MM.1S (cell line): ENCODE data around the gene AFG1L.

Source experiments
- DNase-seq: peaks from one replicate; pipeline ENCODE4 v3.0.0-alpha.2; 2015
- H2AFZ ChIP-seq: fragments of 300-600 bp; sonication (generic); 2 replicates; pipeline ENCODE4 v1.6.0; 2016; ENCODE audit warnings: antibody characterized with exemption, low read length
- H3F3A ChIP-seq: fragments of 300-600 bp; sonication (generic); 2 replicates; pipeline ENCODE4 v1.6.1; 2016; ENCODE audit warnings: mild to moderate bottlenecking, antibody characterized with exemption, low read length, moderate library complexity, mixed read lengths; ENCODE audit not compliant: insufficient read depth
- H3K27ac ChIP-seq: fragments of 300-600 bp; sonication (generic); 2 replicates; pipeline ENCODE4 v1.5.1; 2016; ENCODE audit warnings: mild to moderate bottlenecking, low read length
- H3K27me3 ChIP-seq: fragments of 300-600 bp; sonication (generic); replicated peaks from 2 replicates; pipeline ENCODE4 v1.6.0; 2016; ENCODE audit warnings: low read length; ENCODE audit not compliant: insufficient read depth
- H3K36me3 ChIP-seq: fragments of 300-600 bp; sonication (generic); replicated peaks from 2 replicates; pipeline ENCODE4 v1.6.1; 2016; ENCODE audit warnings: mild to moderate bottlenecking, low read length, mixed read lengths; ENCODE audit not compliant: insufficient read depth
- H3K4me1 ChIP-seq: fragments of 300-600 bp; sonication (generic); 2 replicates; pipeline ENCODE4 v1.6.1; 2016; ENCODE audit warnings: low read length, mixed read lengths
- H3K4me2 ChIP-seq: fragments of 300-600 bp; sonication (generic); 2 replicates; pipeline ENCODE4 v1.6.0; 2016; ENCODE audit warnings: low read depth, low read length
- H3K4me3 ChIP-seq: fragments of 300-600 bp; sonication (generic); 2 replicates; pipeline ENCODE4 v1.5.1; 2016; ENCODE audit warnings: low read length, mixed read lengths
- H3K79me2 ChIP-seq: fragments of 300-600 bp; sonication (generic); 2 replicates; pipeline ENCODE4 v1.6.1; 2016; ENCODE audit warnings: mixed run types, low read length, mixed read lengths
- H3K9ac ChIP-seq: fragments of 300-600 bp; sonication (generic); 2 replicates; pipeline ENCODE4 v1.6.1; 2016; ENCODE audit warnings: low read length, mixed read lengths
- H3K9me2 ChIP-seq: fragments of 300-600 bp; sonication (generic); replicated peaks from 2 replicates; pipeline ENCODE4 v1.6.1; 2016; ENCODE audit warnings: mild to moderate bottlenecking, low read length, mixed read lengths; ENCODE audit not compliant: insufficient read depth
- H3K9me3 ChIP-seq: fragments of 300-600 bp; sonication (generic); replicated peaks from 2 replicates; pipeline ENCODE4 v1.6.1; 2016; ENCODE audit warnings: mild to moderate bottlenecking, low read length, mixed read lengths; ENCODE audit not compliant: insufficient read depth
- H4K20me1 ChIP-seq: fragments of 300-600 bp; sonication (generic); 2 replicates; pipeline ENCODE4 v1.6.1; 2016; ENCODE audit warnings: mild to moderate bottlenecking, low read length, moderate library complexity, mixed read lengths; ENCODE audit not compliant: insufficient read depth
- EZH2 ChIP-seq: fragments of 300-600 bp; sonication (generic); optimal IDR thresholded peaks from 2 replicates; pipeline ENCODE3; 2017; ENCODE audit warnings: low read depth, mild to moderate bottlenecking, antibody characterized with exemption, low read length, mixed read lengths
- EZH2phosphoT487 ChIP-seq: fragments of 300-600 bp; sonication (generic); IDR thresholded peaks from 2 replicates; pipeline ENCODE4 v1.6.1; 2018; ENCODE audit warnings: antibody characterized with exemption, low read length
- TF ChIP-seq, protein P1 (sequence below): fragments of 300-600 bp; sonication (generic); IDR thresholded peaks from 2 replicates; pipeline ENCODE4 v1.5.1; 2016; ENCODE audit warnings: antibody characterized with exemption, low read length, mixed read lengths

Gene AFG1L

DNA sequence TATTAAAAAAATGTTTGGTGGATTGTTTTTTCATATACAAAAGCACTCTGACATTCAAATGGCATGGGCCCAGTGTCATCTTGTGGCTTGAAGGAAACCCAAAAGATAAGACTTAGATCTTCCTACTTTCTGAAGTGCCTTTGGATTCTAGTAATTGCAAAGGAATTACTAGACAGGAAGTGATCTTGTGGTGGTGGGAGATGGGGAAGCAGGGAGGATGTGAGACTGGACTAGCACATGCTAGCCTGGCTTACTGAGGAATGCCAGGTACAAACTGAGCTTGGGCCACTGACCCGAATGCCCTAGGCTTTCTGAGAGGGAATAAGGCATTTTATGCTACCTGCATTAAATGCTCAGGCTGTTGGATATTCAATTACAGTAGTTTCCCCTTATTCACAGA is 59.0 kb downstream of the AFG1L start:
- DNase-seq, result no peak
- H3K9ac ChIP-seq, result no peak overlapping the region

DNA sequence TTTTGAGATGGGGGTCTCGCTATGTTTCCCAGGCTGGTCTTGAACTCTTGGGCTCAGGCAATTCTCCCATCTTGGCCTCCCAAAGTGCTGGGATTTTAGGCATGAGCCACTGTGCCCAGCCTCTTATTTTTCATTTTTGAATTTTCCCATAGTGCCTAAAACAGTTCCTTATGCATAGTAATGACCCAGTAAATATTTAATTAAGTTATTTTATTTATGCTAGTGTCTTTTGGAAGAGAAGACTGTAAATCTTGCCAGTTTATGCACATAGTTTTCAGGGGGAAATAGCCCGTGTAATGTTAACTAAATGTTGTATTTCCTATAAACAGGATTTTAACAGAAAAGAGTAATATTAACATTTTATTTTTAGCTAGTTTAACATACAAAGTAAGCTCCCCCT is 60.3 kb downstream of the AFG1L start:
- Histone ChIP-seq H3K9me3 (no peaks in the 10 kb centered on the region), H3K27me3 (no peaks in the 10 kb centered on the region), H3K9me2 (no peaks in the 10 kb centered on the region), H3K9ac (no peak overlapping the region), H3K27ac (no peak overlapping the region), H3K4me1 (peaks cover 5% of the 10 kb centered on the region; the same call in 1 of the 2 replicates), H3F3A (no peaks in the 10 kb centered on the region), H2AFZ (no peak overlapping the region), H4K20me1 (no peaks in the 10 kb centered on the region), H3K79me2 (no peaks in the 10 kb centered on the region), H3K36me3 (no peaks in the 10 kb centered on the region), H3K4me2 (no peak overlapping the region), H3K4me3 (no peak overlapping the region)
- no peak for DNase-seq
- TF ChIP-seq EZH2phosphoT487, result no peak
- TF ChIP-seq, protein P1, sequence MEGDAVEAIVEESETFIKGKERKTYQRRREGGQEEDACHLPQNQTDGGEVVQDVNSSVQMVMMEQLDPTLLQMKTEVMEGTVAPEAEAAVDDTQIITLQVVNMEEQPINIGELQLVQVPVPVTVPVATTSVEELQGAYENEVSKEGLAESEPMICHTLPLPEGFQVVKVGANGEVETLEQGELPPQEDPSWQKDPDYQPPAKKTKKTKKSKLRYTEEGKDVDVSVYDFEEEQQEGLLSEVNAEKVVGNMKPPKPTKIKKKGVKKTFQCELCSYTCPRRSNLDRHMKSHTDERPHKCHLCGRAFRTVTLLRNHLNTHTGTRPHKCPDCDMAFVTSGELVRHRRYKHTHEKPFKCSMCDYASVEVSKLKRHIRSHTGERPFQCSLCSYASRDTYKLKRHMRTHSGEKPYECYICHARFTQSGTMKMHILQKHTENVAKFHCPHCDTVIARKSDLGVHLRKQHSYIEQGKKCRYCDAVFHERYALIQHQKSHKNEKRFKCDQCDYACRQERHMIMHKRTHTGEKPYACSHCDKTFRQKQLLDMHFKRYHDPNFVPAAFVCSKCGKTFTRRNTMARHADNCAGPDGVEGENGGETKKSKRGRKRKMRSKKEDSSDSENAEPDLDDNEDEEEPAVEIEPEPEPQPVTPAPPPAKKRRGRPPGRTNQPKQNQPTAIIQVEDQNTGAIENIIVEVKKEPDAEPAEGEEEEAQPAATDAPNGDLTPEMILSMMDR, result no peak
- no peak for TF ChIP-seq EZH2

More for the DNA sequence above, 59.0 kb downstream of the AFG1L start:
- Histone ChIP-seq H3K9me3 (no peaks in the 10 kb centered on the region), H3K27me3 (no peaks in the 10 kb centered on the region), H3K36me3 (no peaks in the 10 kb centered on the region), H3K79me2 (no peaks in the 10 kb centered on the region), H3F3A (no peaks in the 10 kb centered on the region), H3K4me2 (no peak overlapping the region), H3K9me2 (no peaks in the 10 kb centered on the region), H2AFZ (no peak overlapping the region), H3K4me1 (peaks cover 9% of the 10 kb centered on the region), H3K4me3 (no peak overlapping the region), H3K27ac (no peak overlapping the region), H4K20me1 (no peaks in the 10 kb centered on the region)
- no peak for TF ChIP-seq EZH2phosphoT487
- TF ChIP-seq, protein P1, result no peak
- no peak for TF ChIP-seq EZH2

GRCh38 chr6:108355890-108356289 is 61.0 kb downstream of the AFG1L start:
- DNase-seq, result no peak
- Histone ChIP-seq H3K27me3 (no peaks in the 10 kb centered on the region), H3K36me3 (no peaks in the 10 kb centered on the region), H3K4me3 (no peak overlapping the region), H4K20me1 (no peaks in the 10 kb centered on the region), H3K9me2 (no peaks in the 10 kb centered on the region), H2AFZ (no peak overlapping the region), H3F3A (no peaks in the 10 kb centered on the region), H3K27ac (no peak overlapping the region), H3K9ac (no peak overlapping the region), H3K9me3 (no peaks in the 10 kb centered on the region), H3K4me2 (no peak overlapping the region), H3K79me2 (no peaks in the 10 kb centered on the region), H3K4me1 (no peaks in the 10 kb centered on the region)
- no peak for TF ChIP-seq EZH2phosphoT487
- TF ChIP-seq EZH2, result no peak
- TF ChIP-seq, protein P1, result no peak
